Esophagus muscularis mucosa (tissue), 4 donors: Measurements from ENCODE around the gene CD109. TPM values are rescaled to one million over a fixed set of nuclear protein-coding genes. Genes with fewer than 3 reads are reported as not detected.

Experiments
- DNase-seq: peaks from one replicate; pipeline ENCODE4 v3.0.0-alpha.2; 2017; ENCODE audit errors: extremely low spot score
- H3K27ac ChIP-seq, 4 donors: fragments of 200-600 bp; sonication (generic); replicated peaks in 1 of 4; 1 replicate in 3 of 4; 2 replicates in 1 of 4; pipeline ENCODE4 v1.5.1; 2016 to 2019; ENCODE audit warnings: mild to moderate bottlenecking in 1 of 4
- H3K27me3 ChIP-seq, 4 donors: fragments of 200-600 bp; sonication (generic); one replicate each; pipeline versions ENCODE4 v1.5.1 to v1.6.0; 2016 to 2019
- H3K36me3 ChIP-seq, 4 donors: fragments of 200-600 bp; sonication (generic); one replicate each; pipeline ENCODE4 v1.5.1; 2016 to 2019
- H3K4me1 ChIP-seq, 4 donors: fragments of 200-600 bp; sonication (generic); one replicate each; pipeline ENCODE4 v1.5.1; 2016 to 2019
- H3K4me3 ChIP-seq, 4 donors: fragments of 200-600 bp; sonication (generic); 1 replicate in 2 of 4; 2 replicates in 2 of 4; pipeline ENCODE4 v1.5.1; 2016 to 2019; ENCODE audit warnings: mild to moderate bottlenecking in 4 of 4, moderate library complexity in 1 of 4
- H3K9me3 ChIP-seq, 4 donors: fragments of 200-600 bp; sonication (generic); 1 replicate in 3 of 4; 2 replicates in 1 of 4; pipeline ENCODE4 v1.5.1; 2016 to 2019
- EP300 ChIP-seq: sonication (generic); formaldehyde crosslinking; IDR thresholded peaks from one replicate; pipeline ENCODE4 v1.6.1; 2017; ENCODE audit warnings: antibody characterized with exemption
- POLR2A ChIP-seq: fragments of 450-650 bp; IDR thresholded peaks from one replicate; pipeline ENCODE4 v1.6.1; 2017; ENCODE audit warnings: antibody characterized with exemption, moderate library complexity, mild to moderate bottlenecking, low read depth
- POLR2AphosphoS5 ChIP-seq, 2 donors: sonication (generic); formaldehyde crosslinking; IDR thresholded peaks; one replicate each; pipeline ENCODE4 v1.6.1; 2017; ENCODE audit warnings: antibody characterized with exemption in 2 of 2
- WGBS: methylation state at CpG from one replicate; pipeline ENCODE4 v1.1.5; 2018; 5-methylcytosine and 5-hydroxymethylcytosine counted together
- intact Hi-C: fragments of 100-400 bp; cut with DNase I; formaldehyde crosslinking; loops from one replicate; pipeline ENCODE4 v1.15.1; 2023
- total RNA-seq, 4 donors: library from RNA; depleted of rRNA; stranded (reverse); fragments of >200 nt; gene quantifications; one replicate each; pipeline versions ENCODE4 v1.1.0 to v1.2.1, GENCODE V29; 2016
- TF ChIP-seq, protein P1 (sequence below), 3 experiments: fragments of 200-600 bp in 2 of 3; fragments of 450-650 bp in 1 of 3; sonication (generic) in 2 of 3; IDR thresholded peaks; one replicate each; pipeline ENCODE4 v1.5.1; 2017 to 2019; ENCODE audit warnings: antibody characterized with exemption in 3 of 3, mild to moderate bottlenecking in 2 of 3, moderate library complexity in 1 of 3

The CD109 gene
- total RNA-seq, 4 donors from 2014 or later: 12.1 to 21.4 (median 15.8) TPM

DNA sequence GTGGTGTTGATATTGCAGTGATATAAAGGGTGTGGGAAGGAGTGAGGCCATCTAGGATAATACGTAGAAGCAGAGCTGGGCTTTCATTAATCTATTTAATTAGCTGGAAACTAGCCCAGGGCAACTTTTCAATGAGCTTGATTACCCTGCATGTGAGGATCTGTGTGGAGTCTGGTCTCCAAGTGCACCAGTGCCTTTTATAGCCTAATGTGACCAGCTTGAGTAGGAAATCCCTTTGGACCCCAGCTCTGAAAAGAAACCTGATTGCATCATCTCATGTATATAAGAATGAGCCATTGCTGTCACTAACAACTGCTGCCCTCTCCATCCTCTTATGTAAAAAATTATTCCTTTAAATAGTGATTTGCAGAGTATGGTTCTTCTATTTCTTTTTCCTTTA, 72.6 kb downstream of the CD109 start:
- Histone ChIP-seq H3K27me3 (no peaks in the 10 kb centered on the region), H3K36me3 (peaks cover 0 to 25% (median 4%) of the 10 kb centered on the region in 4 donors), H3K27ac (no peak overlapping the region), H3K9me3 (no peaks in the 10 kb centered on the region), H3K4me1 (no peaks in the 10 kb centered on the region), H3K4me3 (no peak overlapping the region)
- DNase-seq: no peak
- 78% methylated on average over 1 of the region's 1 CpG for WGBS
- no peak for TF ChIP-seq EP300
- TF ChIP-seq POLR2AphosphoS5 (IDR thresholded peaks at IDR 0.05): no peak
- TF ChIP-seq, protein P1, sequence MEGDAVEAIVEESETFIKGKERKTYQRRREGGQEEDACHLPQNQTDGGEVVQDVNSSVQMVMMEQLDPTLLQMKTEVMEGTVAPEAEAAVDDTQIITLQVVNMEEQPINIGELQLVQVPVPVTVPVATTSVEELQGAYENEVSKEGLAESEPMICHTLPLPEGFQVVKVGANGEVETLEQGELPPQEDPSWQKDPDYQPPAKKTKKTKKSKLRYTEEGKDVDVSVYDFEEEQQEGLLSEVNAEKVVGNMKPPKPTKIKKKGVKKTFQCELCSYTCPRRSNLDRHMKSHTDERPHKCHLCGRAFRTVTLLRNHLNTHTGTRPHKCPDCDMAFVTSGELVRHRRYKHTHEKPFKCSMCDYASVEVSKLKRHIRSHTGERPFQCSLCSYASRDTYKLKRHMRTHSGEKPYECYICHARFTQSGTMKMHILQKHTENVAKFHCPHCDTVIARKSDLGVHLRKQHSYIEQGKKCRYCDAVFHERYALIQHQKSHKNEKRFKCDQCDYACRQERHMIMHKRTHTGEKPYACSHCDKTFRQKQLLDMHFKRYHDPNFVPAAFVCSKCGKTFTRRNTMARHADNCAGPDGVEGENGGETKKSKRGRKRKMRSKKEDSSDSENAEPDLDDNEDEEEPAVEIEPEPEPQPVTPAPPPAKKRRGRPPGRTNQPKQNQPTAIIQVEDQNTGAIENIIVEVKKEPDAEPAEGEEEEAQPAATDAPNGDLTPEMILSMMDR (IDR thresholded peaks at IDR 0.05): no peak
- no peak for TF ChIP-seq POLR2A
- intact Hi-C loops: no loop called here

DNA sequence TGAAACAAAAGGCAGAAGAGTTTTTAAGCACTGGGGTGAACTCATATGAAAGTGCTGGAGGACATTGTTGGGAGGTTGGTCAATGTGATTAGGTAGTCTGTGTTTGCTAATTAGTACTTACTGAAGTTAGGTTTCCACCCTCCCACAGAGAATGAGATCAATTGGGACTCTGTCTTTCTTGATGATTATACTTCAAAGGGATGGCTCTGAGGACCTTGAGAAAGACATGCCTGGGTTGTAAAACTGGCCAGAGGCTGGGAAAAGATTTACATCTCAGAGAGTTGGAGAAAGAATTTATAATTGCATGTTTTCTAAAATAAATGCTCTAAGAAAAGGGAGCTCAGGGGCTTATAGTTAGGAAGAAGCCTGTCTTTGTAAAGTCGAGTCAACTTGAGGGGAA, 74.0 kb downstream of the CD109 start:
- WGBS: 70% methylated on average over 1 of the region's 1 CpG
- Histone ChIP-seq H3K4me1 (peaks cover 6 to 9% (median 8%) of the 10 kb centered on the region in 4 donors), H3K36me3 (peaks cover 0 to 25% (median 4%) of the 10 kb centered on the region in 4 donors), H3K9me3 (no peaks in the 10 kb centered on the region), H3K27ac (no peak overlapping the region), H3K27me3 (no peaks in the 10 kb centered on the region), H3K4me3 (no peak overlapping the region)
- intact Hi-C loops: no loop called here
- DNase-seq: no peak
- TF ChIP-seq, protein P1 (IDR thresholded peaks at IDR 0.05): no peak
- TF ChIP-seq EP300 (no peak), POLR2AphosphoS5 (IDR thresholded peaks at IDR 0.05) (no peak), POLR2A (no peak)

DNA sequence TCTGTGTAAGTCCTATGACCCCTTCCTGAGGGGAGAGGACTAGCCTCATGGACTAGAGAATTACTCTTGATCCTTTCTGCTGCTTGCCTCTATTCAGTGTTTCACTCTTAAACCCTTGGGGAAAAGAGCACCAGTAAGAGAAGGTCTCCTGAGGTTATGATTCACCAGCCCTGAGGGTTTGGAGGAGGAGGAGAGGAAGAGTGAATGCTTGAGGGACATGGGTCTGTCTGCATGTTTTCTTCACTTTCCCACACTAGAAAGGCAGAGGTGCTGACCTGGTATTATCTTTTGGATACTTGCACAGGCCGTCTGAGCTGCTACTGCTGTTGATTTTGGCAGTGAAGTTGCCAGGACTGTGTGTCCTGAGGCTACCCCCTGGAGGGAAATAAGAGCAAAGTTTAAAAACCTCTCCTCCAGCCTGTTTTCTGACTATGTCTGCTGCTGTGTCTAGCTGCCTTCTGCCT, 78.3 kb downstream of the CD109 start:
- no peaks in the 10 kb centered on the region for H3K9me3 ChIP-seq
- no peak overlapping the region for H3K4me3 ChIP-seq
- peaks cover 7 to 9% (median 8%) of the 10 kb centered on the region in 4 donors for H3K4me1 ChIP-seq
- peaks cover 0 to 8% (median 0%) of the 10 kb centered on the region in 4 donors for H3K36me3 ChIP-seq
- DNase-seq: no peak
- TF ChIP-seq, protein P1 (IDR thresholded peaks at IDR 0.05): no peak
- TF ChIP-seq POLR2AphosphoS5 (IDR thresholded peaks at IDR 0.05) (peak; percentile 14 to 28), EP300 (no peak), POLR2A (no peak)
- no peaks in the 10 kb centered on the region for H3K27me3 ChIP-seq
- H3K27ac ChIP-seq: peak overlapping the region in 2 of 4 donors; percentile 30 to 37
- intact Hi-C loops: no loop called here
- 29% methylated on average over 1 of the region's 1 CpG for WGBS

DNA sequence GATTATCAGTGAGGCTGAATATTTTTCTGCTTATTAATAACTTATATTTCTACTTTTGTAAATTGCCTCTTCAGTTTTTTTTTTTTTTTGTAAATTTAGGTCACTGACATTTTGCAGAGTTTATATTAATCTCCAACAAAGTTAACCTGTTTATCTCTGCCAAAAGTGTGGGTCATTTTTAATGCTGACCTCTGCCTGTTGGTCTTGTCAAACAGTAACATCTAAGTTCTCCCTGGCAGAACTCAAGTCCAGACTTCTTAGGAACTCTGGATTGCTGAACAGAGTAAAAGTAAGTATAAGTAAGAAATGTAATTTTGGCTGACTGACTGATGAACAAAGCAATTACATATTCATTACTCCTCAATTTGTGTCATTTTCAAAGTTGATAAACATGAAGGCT, 83.9 kb downstream of the CD109 start:
- H3K27me3 ChIP-seq: no peaks in the 10 kb centered on the region
- H3K27ac ChIP-seq: no peak overlapping the region
- H3K4me3 ChIP-seq: no peak overlapping the region
- peaks cover 0 to 9% (median 4%) of the 10 kb centered on the region in 4 donors for H3K36me3 ChIP-seq
- peaks cover 0 to 5% (median under 1%) of the 10 kb centered on the region in 4 donors for H3K4me1 ChIP-seq
- TF ChIP-seq POLR2AphosphoS5 (IDR thresholded peaks at IDR 0.05): no peak
- no peaks in the 10 kb centered on the region for H3K9me3 ChIP-seq
- DNase-seq: no peak
- intact Hi-C loops: no loop called here

DNA sequence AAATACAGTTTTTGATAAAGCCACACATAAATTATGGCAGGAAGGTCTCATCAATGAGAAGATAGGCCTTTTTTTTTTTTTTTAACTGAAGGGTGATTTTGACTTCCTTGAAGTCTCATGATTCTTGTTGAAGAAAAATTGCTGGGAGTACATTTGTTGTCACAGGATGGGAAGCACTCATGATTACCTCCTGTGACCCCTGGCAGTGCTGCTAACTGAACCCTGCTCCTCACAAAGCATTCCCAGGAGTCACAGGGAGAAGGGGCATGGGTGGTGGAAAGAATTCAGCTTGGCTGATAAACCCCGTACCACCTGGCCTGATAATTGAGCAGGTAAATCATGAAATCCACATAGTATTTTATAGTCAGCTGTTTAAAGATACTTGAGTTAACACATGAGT, 86.9 kb downstream of the CD109 start:
- no peak for DNase-seq
- peaks cover 0 to 27% (median 10%) of the 10 kb centered on the region in 4 donors for H3K36me3 ChIP-seq
- peaks cover 0 to 5% (median 0%) of the 10 kb centered on the region in 4 donors for H3K4me1 ChIP-seq
- H3K27ac ChIP-seq: no peak overlapping the region
- 85% methylated on average over 1 of the region's 1 CpG for WGBS
- H3K4me3 ChIP-seq: no peak overlapping the region
- TF ChIP-seq EP300 (no peak), POLR2AphosphoS5 (IDR thresholded peaks at IDR 0.05) (no peak), POLR2A (no peak)
- TF ChIP-seq, protein P1 (IDR thresholded peaks at IDR 0.05): no peak
- H3K27me3 ChIP-seq: no peaks in the 10 kb centered on the region
- no peaks in the 10 kb centered on the region for H3K9me3 ChIP-seq
- intact Hi-C loops: no loop called here
